ENCODE results near the gene MRPL28. TPM values are rescaled to one million over a fixed set of nuclear protein-coding genes. Genes with fewer than 3 reads are reported as not detected.

MRPL28 gene
- total RNA-seq, 4 donors from 2014 or later: 58.3 to 73.4 (median 61.3) TPM

- peaks cover 0 to 35% (median 0%) of the 10 kb centered on the region in 4 donors for H3K4me1 ChIP-seq
- TF ChIP-seq POLR2A (IDR thresholded peaks at IDR 0.05) (no peak), CTCF (IDR thresholded peaks at IDR 0.05) (no peak)
Observed at GRCh38 chr16:399340-400019, 29.1 kb upstream of the MRPL28 start.

GRCh38 chr16:398561-399339, 28.4 kb upstream of the MRPL28 start:
- no peaks in the 10 kb centered on the region for H3K36me3 ChIP-seq
- no peaks in the 10 kb centered on the region for H3K9me3 ChIP-seq
- H3K27me3 ChIP-seq: no peaks in the 10 kb centered on the region
- peaks cover 0 to 35% (median 0%) of the 10 kb centered on the region in 4 donors for H3K4me1 ChIP-seq
- peak overlapping the region in 1 of 4 donors; percentile 86 for H3K27ac ChIP-seq
- no peak for DNase-seq
- no peak overlapping the region for H3K4me3 ChIP-seq
- TF ChIP-seq CTCF (IDR thresholded peaks at IDR 0.05) (no peak), POLR2A (IDR thresholded peaks at IDR 0.05) (no peak)

More at GRCh38 chr16:399340-400019, 29.1 kb upstream of the MRPL28 start:
- no peaks in the 10 kb centered on the region for H3K9me3 ChIP-seq
- DNase-seq: no peak
- H3K27me3 ChIP-seq: no peaks in the 10 kb centered on the region
- H3K36me3 ChIP-seq: no peaks in the 10 kb centered on the region
- H3K4me3 ChIP-seq: no peak overlapping the region
- H3K27ac ChIP-seq: peak overlapping the region in 1 of 4 donors; percentile 89

- H3K27ac ChIP-seq: peak overlapping the region in 3 of 4 donors; percentile 77 to 86 (median 80)
- DNase-seq: peak; percentile 52 to 79 (median 73)
- H3K4me3 ChIP-seq: peak overlapping the region in 3 of 4 donors; percentile 4 to 83 (median 82)
- no peaks in the 10 kb centered on the region for H3K36me3 ChIP-seq
- no peaks in the 10 kb centered on the region for H3K27me3 ChIP-seq
- no peaks in the 10 kb centered on the region for H3K9me3 ChIP-seq
- peak in 4 of 6 experiments; percentile 30 to 55 (median 48) for TF ChIP-seq CTCF (IDR thresholded peaks at IDR 0.05)
- no peak for TF ChIP-seq POLR2A (IDR thresholded peaks at IDR 0.05)
- H3K4me1 ChIP-seq: peaks cover 0 to 30% (median 0%) of the 10 kb centered on the region in 4 donors
Observed at GRCh38 chr16:397736-398332, 27.5 kb upstream of the MRPL28 start.

GRCh38 chr16:397135-397661, 26.9 kb upstream of the MRPL28 start, which contains the start of gene NME4:
TSS of gene NME4 (plus strand) at chr16:397199. CDS start at chr16:397223, 24 bp downstream.
- no peaks in the 10 kb centered on the region for H3K36me3 ChIP-seq
- peak within 1 kb of the TSS in 3 of 4 donors; percentile 77 to 86 (median 80) for H3K27ac ChIP-seq
- peak within 1 kb of the TSS; percentile 53 to 83 (median 74) for H3K4me3 ChIP-seq
- no peaks in the 10 kb centered on the region for H3K9me3 ChIP-seq
- H3K27me3 ChIP-seq: no peaks in the 10 kb centered on the region
- TF ChIP-seq CTCF (IDR thresholded peaks at IDR 0.05) (no peak), POLR2A (IDR thresholded peaks at IDR 0.05) (no peak)
- peaks cover 0 to 24% (median 0%) of the 10 kb centered on the region in 4 donors for H3K4me1 ChIP-seq
- DNase-seq: peak in 1 of 3 donors; percentile 54

GRCh38 chr16:396605-397004, 26.3 kb upstream of the MRPL28 start:
- Histone ChIP-seq H3K27ac (peak overlapping the region in 3 of 4 donors; percentile 77 to 86 (median 80)), H3K4me1 (peaks cover 0 to 24% (median 0%) of the 10 kb centered on the region in 4 donors), H3K27me3 (no peaks in the 10 kb centered on the region), H3K9me3 (no peaks in the 10 kb centered on the region), H3K36me3 (no peaks in the 10 kb centered on the region), H3K4me3 (peak overlapping the region; percentile 53 to 83 (median 74))
- DNase-seq: peak in 1 of 3 donors; percentile 49
- TF ChIP-seq CTCF (IDR thresholded peaks at IDR 0.05): no peak
- TF ChIP-seq POLR2A (IDR thresholded peaks at IDR 0.05): no peak

Data from Peyer's patch (tissue), 4 donors.